Right forelimb (tissue), 1 donor: ENCODE results near the gene RFX2.

Experiments
- DNase-seq: peaks from one replicate; pipeline ENCODE4 v3.0.0-alpha.2; 2018

RFX2 gene

DNA sequence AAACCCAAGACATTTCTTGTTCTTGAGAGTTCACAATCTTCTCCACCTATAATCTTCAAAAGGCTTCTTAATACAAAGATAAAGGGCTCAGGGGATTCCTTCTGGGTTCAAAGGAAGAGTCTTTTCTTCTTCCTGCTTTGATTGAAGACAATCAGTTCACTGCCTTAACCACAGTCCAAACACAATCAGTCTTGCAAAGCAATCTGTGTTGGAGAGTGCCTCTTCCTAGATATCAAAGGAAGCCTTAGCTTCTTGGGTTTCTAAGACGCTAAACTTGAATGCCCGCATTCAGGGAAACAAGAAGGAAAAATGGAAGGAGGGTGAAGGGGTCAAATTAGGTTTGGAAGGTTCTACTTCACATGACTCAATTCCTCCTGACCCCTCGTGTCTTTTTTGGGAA is 159.6 kb downstream of the RFX2 start:
- DNase-seq, result no peak

DNA sequence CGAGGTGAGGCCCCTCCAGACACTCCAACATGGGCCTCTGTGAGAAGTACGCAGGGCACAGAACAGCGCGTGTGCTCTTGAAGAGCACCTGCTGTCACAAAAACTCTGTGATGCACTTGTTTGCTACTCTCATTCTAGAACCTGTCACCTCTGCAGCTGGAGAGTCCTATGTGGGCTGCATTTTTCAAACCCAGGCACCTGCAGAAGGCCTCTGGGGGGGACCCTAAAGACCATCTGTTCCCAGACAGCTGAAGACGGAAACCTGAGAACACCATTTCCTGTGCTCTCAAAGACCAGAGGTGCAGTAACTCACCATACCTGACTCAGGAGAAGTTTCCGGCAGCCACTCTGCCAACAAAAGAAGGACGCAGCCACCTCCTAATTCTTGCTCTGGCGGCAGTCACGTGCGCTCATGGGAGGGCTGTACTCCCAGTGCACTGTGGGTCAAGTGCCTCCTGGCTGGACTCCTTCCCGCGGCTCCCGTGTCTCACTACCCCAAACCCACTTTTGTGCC is 160.5 kb downstream of the RFX2 start:
- no peak for DNase-seq

DNA sequence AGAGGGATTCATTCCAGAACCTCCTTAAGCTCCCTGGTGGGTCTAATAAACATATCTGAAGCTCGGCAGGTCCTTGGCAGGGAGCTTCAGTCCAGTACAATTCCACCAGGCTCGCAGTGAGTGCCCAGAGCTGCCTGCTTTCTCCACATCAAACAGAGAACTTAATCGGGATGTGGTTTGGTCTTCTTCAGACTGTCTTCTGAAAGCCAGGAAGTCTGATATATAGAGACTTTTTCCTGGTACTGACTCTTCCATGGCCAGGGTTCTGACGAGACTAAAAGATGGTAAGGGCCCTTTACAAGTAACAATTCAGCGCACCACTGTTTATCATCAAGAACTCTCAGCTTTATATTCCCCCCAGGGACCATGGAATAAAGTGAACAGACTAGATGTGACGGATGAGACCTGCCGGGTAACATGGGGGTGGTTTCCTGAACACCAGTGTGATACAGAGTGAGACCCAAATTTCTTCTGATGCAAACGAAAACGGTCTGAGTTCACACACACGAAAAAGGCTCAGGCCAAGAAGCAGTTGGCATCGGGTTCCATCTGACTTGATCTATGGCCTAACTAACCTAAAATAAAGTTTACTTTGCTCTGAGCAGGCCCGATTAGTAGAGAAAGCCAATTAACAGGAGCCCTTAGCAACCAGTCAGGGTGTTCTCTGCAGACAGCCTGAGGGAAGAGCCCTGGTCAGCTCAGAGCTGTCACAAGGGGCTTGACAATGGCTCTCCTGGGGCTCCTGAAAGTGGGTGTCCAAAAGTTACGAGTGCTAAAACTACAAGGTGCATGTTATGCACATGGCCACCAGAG is 161.3 kb downstream of the RFX2 start:
- DNase-seq, result no peak

GRCh38 chr19:5947435-5947834 is 162.9 kb downstream of the RFX2 start:
- DNase-seq, result no peak

DNA sequence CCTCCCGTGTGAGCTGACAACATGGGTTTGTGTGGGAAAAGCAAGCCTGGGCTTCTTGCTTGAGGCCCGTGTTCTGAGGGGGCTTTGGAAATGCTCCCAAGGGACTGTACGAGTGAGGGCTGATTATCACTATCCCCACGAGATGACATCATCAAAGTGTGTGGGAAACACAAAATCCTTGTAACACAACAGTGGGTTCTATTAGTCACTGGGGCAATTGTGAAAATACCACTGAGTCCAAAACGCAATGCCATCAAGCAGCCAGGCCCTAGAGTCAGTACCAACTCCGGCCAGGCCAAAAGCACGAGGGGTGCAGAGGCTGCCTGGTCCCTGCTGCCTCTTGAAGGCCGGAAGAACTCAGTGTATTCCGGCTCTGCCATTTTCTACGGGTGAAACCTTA is 166.7 kb downstream of the RFX2 start:
- DNase-seq, result no peak
